DLD1 (cell line): ENCODE measurements around the gene MBP.

ENCODE experiments used
- in situ Hi-C: cut with HindIII; loops from 2 replicates; pipeline ENCODE4 v1.10.0; 2017; ENCODE audit warnings: low sequenced_read_pairs

The MBP gene

DNA sequence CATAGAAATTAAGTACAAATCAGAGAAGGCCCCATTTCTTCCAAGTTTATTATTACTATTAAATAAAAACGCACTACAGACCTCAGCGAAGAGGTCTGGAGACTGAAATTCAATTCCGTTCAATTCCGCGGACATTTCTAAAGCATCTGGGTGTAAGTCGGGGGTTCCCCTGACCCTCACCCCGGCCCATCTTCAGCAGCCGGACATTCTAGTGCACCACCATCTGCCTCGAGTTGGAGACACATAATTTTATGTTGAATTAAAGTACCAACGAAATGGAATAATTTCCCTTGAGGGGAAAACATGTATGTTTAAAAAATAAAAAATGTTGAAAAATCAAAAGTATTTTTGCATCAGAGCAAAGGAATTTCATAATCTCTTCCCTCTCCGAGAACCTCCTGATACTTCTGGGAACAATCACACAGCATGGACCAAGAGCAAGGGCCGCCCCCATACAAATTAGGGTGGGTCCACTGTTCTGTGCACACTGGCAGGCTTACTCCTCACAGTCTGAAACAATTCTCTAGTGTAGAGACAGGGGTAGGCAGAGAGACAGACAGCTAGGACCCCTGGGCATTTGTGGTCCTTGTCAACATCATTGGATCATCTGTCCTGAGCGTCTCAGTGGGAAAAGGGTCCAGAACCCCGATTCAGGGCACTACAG is 29.3 kb downstream of the MBP start:
- in situ Hi-C loops = no loop called here

- in situ Hi-C loops = no loop called here
Observed at GRCh38 chr18:77102259-77103040, 30.1 kb downstream of the MBP start.

DNA sequence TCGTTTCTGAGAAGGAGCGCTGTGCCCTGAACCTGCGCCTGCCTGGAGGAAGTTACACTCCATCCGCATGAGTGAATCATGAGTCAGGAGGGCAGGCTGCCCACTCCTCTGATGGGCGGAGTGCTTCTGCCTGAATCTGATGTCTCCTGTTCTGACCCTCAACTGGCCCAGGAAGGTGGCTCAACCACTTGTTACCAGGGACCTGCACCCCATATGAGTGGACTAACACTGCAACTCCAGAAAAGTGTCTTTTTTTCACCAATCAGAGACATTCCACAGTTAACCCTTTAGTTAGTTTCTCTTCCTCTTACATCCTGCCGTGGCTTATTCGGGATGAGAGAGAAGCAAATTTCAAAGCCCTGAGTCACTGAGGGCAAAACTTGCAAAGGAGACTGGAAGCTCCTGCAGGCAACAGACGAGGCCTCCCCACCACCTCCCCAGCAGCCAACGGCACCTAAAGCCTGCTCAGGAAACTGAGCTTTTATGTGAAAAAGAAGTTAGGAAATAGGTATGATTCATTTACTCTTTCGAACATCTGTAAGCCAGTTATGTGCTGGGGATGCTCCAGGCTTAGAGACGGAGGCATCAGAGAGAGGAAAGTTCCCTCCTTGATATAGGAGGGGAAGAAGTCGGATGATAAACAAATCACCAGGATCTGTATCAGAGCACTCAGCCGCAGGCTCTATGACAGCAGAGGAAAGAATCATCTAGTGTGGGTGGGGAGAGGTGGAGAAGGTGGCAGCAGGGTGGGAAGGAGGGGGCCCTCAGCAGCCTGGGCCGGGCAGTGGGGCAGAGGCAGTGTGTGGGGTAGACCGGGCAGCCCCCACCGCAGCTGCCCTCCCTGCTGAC is 30.9 kb downstream of the MBP start:
- in situ Hi-C loops = no loop called here

DNA sequence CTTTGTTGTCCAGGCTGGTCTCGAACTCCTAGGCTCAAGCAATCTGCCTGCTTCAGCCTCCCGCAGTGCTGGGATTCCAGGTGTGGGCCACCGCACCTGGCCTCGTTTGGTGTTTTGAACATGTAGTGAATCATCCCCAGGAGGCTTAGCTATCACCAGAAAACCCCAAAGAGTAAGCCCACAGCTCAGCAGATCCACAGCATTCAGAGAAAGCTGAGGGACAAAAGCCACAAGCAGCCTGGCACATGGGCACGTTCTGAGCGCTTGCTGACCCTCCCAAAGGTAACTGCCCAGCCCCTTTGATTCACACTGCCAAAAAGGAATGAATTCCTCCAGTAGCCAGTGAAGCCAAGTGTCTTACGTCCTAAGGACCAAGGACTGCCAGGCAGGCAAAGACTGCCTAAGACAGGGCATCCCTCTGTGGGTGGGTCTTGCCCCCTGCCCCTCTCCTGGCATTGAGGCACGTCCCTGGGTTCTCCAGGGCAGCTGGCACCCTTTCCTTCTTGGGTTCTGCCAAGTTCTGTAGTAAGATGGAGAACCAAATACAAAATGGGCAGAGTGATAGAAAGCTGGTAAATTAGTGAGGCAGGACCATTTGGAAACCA is 31.7 kb downstream of the MBP start:
- in situ Hi-C loops = no loop called here

- in situ Hi-C loops = no loop called here
Observed at GRCh38 chr18:77099485-77100370, 32.9 kb downstream of the MBP start.

DNA sequence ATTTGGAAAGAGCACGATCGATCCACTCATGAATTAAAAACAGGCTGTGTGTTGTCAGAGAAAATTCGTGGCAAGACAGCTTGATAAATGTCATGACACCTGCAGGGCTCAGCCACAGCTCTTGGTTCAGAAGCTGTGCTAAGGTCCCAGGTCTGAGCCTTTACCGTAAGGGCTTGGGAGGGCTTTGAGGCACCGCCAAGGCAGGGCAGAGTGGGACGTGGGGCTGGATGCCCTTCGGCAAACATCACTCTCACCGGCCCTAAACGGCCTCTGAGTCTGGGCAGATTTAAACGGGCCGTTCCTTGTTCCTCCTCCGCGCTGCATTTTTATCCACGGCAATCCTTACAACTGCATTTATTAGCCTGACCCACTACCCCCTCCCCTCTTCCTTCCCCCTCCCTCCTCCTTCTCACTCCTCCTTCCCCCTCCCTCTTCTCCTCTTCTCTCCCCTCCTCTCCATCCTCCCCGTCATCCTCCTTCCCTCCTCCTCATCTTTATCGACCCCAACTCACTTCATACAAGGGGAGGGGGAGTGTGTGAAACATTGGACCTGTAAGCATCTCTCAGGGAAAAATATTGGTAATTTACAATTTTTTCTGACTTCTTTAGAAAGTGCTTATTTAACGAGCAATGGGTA is 33.9 kb downstream of the MBP start:
- in situ Hi-C loops = no loop called here

DNA sequence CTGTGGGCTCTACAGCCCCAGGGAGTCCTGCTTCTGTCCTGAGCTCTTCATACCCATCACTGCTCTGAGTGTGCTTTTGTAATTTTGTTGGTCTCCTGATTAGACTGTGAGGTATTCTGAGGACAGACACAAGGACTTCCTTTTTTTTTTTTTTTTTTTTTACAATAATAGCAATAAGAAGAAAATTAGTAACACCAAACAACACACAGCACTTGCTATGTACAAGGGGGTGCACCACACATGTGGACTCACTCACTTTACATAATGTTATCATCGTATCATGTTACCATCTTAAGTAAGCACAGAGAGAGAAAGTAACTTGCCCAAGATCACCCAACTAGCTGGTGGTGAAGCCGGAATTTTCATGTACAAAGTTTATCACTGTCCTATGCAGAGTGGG is 34.6 kb downstream of the MBP start:
- in situ Hi-C loops = no loop called here

GRCh38 chr18:77096936-77097886 is 35.4 kb downstream of the MBP start:
- in situ Hi-C loops = no loop called here

- in situ Hi-C loops = no loop called here
Observed at GRCh38 chr18:77095391-77096371, 36.9 kb downstream of the MBP start.

- in situ Hi-C loops = no loop called here
Observed at GRCh38 chr18:77093586-77093985, 39.0 kb downstream of the MBP start.

- in situ Hi-C loops = no loop called here
Observed at GRCh38 chr18:77093067-77093430, 39.5 kb downstream of the MBP start.

DNA sequence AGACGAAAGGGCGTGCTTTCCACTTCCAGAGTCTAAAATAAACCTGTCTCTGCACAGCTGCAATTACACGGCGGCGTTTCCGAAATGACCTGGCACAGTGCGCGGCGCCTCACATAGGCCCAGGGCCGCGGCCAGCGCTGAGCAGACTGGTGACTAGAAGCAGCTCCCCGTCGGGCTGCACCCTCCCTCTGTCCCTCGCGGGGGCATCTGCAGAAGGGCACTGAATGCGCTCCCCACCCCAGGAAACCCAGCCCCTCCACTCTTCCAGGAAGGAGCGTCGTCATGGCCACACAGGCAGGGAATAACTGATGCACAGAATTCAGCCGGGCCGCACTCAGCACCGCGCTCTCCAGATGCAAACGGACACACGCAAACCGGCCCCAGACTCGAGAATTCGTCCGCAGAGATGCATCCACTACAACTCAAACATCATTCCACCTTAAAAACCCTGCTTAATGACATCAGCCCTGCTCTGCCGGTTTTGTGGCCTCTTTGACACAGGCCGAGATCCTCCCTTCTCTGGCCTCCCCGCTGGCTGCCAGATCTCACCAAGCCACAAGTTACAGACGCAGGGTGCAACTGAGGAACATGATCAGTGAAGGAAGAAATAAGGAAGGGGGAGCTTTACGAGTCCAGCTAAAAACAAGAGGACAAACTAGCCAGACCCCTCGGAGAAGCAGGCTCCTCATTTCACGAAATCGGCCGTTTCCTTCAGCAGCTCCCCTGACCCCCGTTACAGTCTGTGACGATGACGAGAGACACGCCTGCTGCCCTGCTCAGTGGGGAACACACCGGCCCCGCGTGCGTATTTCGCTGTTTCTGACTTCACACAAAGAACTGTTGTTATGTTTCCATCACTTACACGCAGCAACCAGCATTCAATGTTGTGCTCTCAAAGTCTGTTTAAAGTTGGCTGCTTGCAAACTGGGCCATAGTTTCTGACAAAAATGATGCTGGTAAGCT is 40.2 kb downstream of the MBP start:
- in situ Hi-C loops = no loop called here

DNA sequence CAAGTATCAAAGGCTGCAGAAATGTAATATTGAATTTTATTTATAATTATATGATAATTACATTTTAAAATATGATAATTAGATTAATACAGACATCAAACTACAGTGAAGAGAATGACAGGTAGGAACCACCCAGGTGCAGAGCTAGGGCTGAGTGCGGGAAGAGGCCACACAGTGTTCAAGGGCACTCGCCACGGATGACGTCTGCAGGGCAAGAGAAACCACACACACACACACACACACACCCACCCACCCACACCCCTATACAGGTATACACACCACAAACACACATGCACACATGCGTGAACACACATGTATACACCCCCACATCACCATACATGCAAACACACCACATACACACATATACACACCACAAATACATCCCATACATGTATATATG is 41.2 kb downstream of the MBP start:
- in situ Hi-C loops = no loop called here

- in situ Hi-C loops = no loop called here
Observed at GRCh38 chr18:77090546-77091174, 41.9 kb downstream of the MBP start.

- in situ Hi-C loops = no loop called here
Observed at GRCh38 chr18:77089723-77090285, 42.8 kb downstream of the MBP start.
